HG02973 (cell line): ENCODE measurements around the gene SELP.

Experiments used
- ATAC-seq: cut with Tn5 transposase; IDR thresholded peaks from one replicate; pipeline ENCODE4 v1.9.1; 2021; ENCODE audit warnings: moderate library complexity; ENCODE audit not compliant: unreplicated experiment

Gene SELP

GRCh38 chr1:169577981-169578738, 51.8 kb downstream of the SELP start:
- no peak for ATAC-seq

- ATAC-seq = no peak
These were observed 53.0 kb downstream of the SELP start for GRCh38 chr1:169576935-169577331.

GRCh38 chr1:169576241-169576934, 53.5 kb downstream of the SELP start:
- no peak for ATAC-seq

DNA sequence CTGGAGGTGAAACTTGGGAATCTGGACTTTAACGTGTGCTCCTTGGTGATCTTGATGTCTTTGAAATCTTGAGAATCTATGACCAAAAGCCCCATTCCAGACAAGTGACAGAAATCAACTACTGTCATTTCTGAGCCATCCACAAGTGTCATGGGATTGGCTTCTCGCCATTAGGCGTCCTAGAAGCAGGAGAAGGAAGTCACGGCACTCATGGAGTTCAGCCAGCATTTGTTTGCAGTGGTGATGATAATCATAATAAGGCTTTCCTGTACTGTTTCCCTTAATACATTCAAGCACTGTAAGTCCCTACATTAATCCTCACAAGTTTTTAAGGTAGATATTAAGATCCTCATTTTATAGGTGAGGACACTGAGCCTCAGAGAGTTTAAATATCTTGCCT, 55.6 kb downstream of the SELP start:
- no peak for ATAC-seq

DNA sequence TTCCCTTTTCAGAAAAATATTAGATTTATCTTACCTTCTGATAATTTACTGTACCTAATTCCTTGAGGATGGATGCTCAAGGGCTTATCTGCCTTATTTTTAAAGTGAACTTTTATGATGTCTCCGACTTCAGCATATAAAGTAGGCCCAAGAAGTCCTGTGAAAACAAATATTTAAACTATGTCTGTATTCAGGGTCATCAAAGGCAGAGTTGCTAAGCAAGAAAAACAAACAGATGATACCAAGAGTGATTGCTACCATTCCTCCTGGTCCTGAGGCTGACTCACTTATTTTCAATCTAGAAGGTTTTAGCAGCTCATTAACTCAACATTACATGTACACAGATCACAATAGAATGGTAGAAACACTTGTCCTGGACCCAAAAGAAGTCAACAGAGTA, 57.7 kb downstream of the SELP start:
- ATAC-seq = no peak

DNA sequence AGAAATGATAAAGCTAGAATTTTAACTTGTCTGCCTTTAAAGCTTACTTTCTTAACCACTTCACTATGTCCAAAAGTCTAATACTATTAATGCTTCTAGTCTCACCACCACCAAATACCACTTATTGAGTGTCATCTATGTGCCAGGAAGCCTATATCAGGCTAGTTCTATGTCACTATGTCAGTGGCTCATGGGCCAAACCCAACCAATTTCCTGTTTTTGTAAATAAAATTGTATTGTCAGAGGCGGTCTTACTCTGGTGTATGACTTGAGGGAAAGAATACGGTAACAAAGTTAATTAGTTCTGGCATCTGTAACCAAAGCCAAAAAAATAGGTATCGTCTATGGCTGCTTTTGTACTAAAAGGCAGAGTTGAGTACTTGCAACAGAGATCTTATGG, 58.5 kb downstream of the SELP start:
- no peak for ATAC-seq

- no peak for ATAC-seq
These were observed 59.8 kb downstream of the SELP start for GRCh38 chr1:169570172-169570574.

- no peak for ATAC-seq
These were observed 61.4 kb downstream of the SELP start for GRCh38 chr1:169568497-169568896.

GRCh38 chr1:169565335-169566271, 64.3 kb downstream of the SELP start:
- no peak for ATAC-seq

- no peak for ATAC-seq
These were observed 66.3 kb downstream of the SELP start for GRCh38 chr1:169563650-169564049.

DNA sequence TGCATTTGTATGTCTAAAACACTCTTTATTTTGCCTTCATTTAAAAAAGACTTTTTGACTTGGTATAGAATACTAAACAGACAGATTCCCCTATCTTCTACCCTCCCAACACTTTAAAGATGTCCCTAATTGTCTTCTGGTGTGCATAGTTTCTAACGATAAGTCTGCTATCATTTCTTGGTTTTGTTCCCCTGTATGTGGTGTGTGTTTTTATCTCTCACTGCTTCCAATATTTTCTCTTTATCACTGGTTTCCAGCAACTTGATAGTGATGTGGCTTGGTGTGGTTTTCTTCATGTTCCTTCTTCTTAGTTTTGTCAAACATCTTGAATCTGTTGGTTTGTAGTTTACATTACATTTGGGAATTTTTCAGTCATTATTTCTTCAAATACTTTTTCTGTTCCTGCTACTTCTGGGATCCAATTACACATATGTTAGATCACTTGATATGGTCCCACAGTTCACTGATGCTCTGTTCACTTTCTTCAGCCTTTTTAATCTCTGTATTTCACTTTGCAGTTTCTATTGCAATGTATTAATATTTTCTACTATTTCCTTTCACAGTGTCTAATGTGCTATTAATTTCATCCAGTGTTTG, 66.8 kb downstream of the SELP start:
- ATAC-seq = no peak

- no peak for ATAC-seq
These were observed 68.2 kb downstream of the SELP start for GRCh38 chr1:169561692-169562091.

- no peak for ATAC-seq
These were observed 72.8 kb downstream of the SELP start for GRCh38 chr1:169557131-169557530.

- ATAC-seq = no peak
These were observed 79.6 kb downstream of the SELP start for GRCh38 chr1:169550294-169550693.

DNA sequence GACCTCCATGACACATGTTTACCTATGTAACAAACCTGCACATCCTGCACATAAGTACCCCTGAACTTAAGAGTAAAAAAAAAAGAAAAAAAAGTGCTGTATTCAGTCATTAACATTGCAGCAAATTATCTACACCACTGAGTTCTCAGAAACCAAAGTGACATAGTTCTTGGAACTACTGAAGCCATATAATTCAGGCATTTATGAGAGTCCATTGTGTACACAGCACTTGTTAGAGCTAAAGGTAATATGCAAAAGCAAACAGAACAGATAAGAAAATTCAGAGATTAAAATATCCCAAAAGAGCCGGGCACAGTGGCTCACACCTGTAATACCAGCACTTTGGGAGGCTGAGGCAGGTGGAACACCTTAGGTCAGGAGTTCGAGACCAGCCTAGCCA, 81.6 kb downstream of the SELP start:
- no peak for ATAC-seq

DNA sequence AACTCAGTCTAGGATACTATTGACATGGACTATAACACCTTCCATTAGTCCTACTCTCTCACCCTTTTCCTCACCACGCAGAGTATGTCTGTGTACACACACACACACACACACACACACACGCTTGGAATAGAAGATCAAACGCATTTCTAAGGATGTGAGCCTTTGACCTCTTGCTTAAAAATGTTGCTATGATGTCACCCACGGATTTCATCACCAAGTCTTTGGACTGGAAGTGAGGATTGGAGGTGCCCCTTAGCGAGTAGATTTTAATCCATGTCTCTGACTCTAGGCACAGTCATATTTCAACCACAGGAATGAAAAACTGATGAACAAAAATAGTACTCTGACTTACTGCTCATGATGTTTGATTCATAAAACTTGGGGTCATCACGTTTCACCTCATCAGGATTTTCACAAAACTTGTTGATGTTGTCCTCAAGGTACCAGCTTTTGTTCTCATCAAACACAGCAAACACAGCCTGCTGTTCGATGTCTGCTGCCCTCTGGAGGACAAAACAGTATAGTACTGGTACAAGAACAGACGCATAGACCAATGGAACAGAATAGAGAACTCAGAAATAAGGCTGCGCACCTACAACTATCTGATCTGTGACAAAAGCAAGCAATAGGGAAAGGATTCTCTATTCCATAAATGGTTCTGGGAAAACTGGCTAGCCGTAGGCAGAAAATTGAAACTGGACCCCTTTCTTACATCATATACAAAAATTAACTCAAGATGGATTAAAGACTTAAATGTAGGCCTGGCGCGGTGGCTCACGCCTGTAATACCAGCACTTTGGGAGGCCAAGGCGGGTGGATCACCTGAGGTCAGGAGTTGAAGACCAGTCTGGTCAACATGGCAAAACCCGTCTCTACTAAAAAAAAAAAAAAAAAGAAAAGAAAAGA, 83.6 kb downstream of the SELP start:
- ATAC-seq = peak; percentile 57

DNA sequence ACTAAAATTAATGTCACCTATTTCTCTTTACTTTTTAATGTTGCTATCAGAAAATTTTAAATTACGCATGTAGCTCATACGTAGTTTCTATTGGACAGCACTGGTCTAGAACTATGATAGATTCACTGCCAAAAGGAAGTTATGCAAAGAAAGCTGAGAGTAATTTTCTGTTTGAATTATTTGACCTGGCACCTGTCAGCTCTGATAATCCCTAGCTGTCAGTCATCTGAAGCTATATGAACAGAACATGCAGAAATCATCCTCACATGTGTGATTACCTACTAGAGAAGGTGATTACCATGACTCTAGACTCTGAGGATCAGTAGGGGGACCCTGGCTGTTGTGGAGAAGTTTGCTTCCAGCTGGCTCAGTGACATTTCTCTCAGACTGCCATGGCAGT, 84.5 kb downstream of the SELP start:
- no peak for ATAC-seq

DNA sequence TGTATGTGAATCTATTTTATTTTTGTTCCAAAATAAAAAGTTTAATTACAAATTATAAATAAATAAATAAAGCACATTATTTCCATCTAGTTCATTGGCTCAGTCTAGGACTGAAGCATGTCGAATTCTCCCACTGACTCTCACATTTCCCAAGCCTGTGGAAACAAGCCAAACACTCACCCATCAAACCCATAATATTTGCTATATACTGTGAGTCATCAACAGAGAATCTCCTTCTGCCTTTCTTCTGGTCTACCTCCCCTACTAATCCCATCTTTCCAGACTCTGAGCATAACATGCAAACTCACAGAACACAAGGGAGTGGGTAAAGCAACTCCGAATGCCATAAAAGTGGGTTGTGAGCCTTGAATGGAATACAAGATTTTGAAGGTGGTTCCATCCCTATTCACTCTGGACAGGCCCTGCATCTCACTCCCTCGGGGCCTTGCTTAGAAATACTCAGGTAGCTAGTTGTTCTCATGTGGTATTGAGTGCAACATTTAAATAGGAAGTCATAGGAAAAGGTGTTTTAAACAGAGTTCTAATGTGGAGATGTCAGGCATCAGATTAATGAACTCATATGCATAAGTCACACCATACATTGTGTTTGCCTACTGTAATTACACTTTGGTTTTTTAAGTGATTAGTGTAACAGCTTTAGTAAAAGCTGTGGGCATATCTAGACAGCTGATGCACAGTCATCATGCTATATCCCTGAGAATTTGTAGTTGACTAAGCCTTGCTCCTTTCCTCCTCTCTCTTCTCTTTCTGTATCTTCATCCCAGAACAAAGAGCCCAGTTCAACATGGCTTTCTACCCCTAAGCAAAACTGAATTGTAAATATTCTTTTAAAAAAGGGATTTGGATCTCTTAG, 90.7 kb downstream of the SELP start:
- ATAC-seq = no peak
